Stimulated activated CD8-positive, alpha-beta memory T cell treated with anti-CD3 and anti-CD28 coated beads, Interleukin-12 subunit alpha, Interleukin-12 subunit beta, amount 100 ng/mL, for 1 hour (primary cell): ENCODE results near the gene PFN2.
A peak's percentile ranks its signal among the peaks of the same experiment; 100 is the strongest.
"Not testable (repeated sequence)": the region's sequence is repeated elsewhere in the genome, so short reads cannot be mapped to it uniquely, and the experiment has no call there.

Source experiments
- DNase-seq: peaks from one replicate; pipeline ENCODE4 v3.0.0-alpha.2; 2020; ENCODE audit warnings: low read depth

The PFN2 gene

GRCh38 chr3:149968216-149968615 is 2.5 kb downstream of the PFN2 start:
- no peak for DNase-seq

DNA sequence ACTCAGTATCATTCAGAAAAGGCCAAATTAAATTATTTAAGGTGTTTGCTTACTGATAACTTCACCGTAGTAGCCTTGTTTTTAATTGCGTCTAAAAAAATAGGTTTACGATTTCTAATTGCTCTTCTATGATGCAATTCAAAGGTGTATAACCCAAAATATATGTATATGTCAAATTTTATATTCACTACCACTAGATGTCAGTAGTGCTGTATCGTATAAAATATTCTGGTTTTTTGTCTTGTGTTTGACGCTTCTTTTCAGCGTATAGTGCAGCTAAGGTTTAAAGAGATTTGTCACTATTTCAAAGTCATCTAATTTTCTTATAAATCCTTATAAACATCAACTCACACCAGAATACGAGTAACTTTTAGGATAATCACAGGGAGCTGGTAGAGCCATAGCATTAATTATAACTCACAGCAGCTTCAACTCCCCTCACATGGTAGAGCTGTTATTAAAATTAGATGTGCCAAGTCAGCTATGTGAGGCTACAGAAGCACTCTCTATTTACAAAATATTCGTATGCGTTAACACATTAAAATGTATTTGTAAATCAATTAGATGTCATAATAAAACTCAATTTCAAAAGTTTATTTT is 3.5 kb downstream of the PFN2 start:
- no peak for DNase-seq

DNA sequence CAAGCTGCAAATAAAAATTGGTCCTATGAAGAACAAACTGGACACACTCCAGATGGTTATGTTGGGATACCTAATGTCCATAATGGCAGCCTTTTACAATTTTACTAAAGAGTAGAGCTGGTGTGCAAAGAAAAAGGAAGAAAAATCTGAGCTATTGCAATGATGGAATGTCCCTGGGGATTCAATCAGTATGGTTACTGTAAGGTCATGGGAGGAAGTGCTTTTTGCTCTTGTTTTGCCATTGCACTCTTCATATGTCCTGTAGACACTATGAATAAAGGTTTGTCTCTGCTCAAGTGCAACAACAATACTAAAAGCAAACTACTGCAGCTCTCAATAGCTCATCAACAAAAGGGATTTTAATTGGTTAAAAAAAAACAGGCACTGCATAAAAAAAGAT is 5.4 kb downstream of the PFN2 start:
- DNase-seq: no peak

DNA sequence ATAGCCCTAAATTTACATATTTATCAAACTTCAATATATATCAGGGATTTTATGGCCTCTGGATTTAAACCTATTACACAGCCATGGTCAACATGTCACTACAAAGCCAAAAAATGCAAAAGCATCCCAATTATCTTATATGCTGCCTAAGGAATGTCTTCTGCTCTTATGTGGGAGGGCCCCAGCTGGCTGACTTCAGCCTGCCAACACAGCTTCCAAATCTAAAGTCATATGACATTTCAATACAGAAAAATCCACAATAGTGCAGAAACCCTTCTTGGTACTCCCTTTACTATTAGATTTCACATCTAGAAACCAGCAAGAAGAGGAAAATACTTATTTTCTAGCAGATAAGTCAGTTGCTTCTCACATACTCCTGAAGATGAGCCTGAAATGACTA is 6.4 kb downstream of the PFN2 start:
- DNase-seq: no peak

GRCh38 chr3:149963485-149963884 is 7.2 kb downstream of the PFN2 start:
- no peak for DNase-seq

DNA sequence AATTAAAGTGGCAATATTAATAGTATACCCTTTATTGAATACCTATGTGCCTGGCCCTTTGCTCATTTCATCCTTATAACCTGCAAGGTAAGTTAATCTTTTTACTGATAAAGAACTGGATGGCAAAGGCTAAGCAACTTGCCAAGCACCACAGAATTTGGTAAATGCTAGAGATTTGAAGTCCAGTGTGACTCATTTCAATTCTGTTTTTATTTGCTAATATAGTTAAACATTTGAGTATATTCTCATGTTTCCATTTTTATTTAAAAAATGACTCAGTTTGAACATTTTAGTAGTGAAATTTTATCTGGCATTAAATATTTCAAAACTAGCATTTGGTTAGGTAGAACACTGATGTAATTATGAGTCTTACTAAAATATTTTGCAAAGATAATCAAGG is 11.3 kb downstream of the PFN2 start:
- no peak for DNase-seq

- no peak for DNase-seq
These were observed 12.4 kb downstream of the PFN2 start for GRCh38 chr3:149958171-149958796.

GRCh38 chr3:149957361-149958125 is 13.2 kb downstream of the PFN2 start:
- DNase-seq: no peak

DNA sequence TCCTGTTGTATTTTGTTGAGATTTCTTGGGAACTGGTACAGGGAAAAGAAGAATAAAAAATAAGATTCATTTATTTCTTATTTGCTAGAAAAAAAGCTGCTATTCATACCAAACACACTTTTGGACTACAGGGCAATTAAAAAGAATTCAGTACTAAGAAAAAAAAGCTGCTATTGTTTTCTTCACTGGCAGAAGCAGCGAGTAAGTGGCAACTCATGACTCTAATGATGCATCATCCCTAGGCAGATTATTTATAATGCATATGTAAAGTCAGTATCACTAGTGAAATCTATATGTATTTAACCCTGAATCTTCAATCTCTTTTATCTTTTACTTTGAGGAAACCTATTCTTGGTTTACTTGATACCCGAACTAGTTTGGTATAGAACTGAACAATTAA is 15.2 kb downstream of the PFN2 start:
- no peak for DNase-seq

GRCh38 chr3:149954812-149955211 is 15.9 kb downstream of the PFN2 start:
- no peak for DNase-seq

- no peak for DNase-seq
These were observed 21.5 kb downstream of the PFN2 start for GRCh38 chr3:149949181-149949580.

DNA sequence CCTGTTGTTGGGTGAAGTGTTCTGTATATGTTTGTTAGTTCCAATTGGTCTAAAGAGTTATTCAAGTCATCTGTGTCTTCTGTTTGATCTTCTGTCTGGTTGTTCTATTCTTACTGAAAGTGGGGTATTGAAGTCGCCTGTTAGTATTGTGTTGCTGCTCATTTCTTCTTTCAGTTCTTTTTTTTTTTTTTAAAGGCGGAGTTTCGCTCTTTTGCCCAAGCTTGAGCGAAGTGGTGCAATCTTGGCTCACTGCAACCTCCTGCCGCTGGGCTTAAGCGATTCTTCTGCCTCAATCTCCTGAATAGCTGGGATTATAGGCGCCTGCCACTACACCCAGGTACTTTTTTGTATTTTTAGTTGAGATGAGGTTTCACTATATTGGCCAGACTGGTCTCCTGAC is 23.5 kb downstream of the PFN2 start:
- no peak for DNase-seq

GRCh38 chr3:149943966-149944365 is 26.7 kb downstream of the PFN2 start:
- not testable (repeated sequence) for DNase-seq

DNA sequence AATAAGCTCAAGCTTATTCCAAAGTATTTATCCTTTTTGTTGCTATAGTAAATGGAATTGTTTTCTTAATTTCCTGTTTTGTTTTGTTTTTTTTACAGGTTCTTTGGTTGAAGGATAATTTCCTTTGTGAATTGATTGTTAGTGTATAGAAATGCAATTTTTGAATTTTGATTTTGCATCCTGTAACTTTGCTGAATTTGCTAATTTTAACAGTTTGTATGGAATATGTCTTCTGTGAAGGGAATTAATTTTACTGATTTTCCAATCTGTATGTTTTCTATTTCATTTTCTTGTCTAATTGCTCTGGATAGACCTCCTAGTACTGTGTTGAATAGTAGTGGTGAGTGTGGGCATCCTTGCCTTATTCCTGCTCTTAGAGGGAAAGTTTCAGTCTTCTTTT is 28.3 kb downstream of the PFN2 start:
- no peak for DNase-seq

- no peak for DNase-seq
These were observed 28.7 kb downstream of the PFN2 start for GRCh38 chr3:149941946-149942345.

GRCh38 chr3:149941186-149941585 is 29.5 kb downstream of the PFN2 start:
- DNase-seq: no peak

- not testable (repeated sequence) for DNase-seq
These were observed 32.2 kb downstream of the PFN2 start for GRCh38 chr3:149938392-149939055.

DNA sequence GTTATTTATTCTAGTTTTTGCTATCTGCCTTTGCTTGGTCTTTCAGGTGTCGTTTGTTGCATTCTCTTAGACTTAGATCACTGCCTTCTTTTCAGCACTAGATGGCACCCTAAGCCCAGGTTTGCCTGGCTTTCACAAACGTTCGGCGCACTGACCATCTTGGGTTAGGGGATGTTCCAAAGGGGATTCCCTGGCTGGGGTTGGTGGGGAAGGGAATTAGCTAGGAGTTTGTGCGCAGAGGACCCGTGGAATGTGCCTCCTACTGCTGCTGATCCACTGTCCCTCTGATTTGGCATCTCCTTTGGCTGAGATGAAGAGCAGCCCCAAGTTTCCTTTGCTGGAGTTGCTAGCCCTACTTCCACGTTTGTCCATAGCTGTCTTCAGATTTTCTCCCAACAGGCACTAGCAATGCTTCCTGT is 33.9 kb downstream of the PFN2 start:
- peak; percentile 15 for DNase-seq

DNA sequence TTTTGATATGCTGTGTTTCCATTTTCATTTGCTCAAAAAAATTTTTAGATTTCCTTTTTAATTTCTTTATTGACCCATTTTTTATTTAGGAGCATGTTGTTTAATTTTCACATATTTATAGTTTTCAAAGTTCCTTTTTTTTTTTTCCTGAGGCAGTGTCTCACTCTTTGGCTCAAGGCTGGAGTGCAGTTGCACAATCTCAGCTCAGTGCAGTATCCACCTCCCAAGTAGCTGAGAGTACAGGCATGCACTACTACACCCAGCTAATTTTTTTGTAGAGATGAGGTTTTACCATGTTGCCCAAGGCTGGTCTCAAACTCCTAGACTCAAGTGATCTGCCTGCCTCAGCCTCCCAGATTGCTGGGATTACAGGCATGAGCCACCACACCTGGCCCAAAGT is 36.2 kb downstream of the PFN2 start:
- no peak for DNase-seq

DNA sequence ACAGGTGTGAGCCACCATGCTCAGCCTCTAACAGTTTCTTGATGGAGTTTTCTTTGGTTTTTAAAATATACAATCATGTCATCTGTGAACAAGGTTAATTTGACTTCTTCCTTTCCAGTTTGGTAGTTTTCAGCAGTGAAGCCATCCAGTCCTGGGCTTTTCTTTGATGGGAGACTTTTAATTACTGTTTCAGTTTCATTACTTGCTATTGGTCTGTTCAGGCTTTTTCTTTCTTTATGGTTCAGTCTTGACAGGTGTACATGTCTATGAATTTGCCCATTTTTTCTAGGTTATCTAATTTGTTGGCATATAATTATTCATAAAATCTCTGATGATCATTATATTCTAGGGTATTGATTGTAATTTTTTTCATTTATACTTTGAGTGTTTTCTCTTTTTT is 36.8 kb downstream of the PFN2 start:
- no peak for DNase-seq

DNA sequence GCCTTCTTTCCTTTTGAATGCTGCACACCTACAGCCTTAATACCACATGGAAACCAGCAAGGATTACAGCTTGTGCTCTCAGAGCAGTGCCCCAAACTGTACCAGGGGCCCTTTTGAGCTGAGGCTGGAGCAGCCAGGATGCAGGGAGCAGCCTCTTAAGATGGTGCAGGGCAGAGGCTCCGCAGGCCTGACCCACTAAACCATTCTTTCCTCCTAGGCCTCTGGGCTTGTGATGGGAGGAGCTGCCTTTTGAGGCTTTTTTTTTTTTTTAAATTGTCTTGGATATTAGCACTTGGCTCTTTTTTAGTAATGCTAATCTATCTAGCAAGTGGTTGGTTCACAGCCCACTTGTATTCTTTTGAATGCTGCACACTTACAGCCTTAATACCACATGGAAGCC is 37.7 kb downstream of the PFN2 start:
- no peak for DNase-seq

GRCh38 chr3:149920119-149920518 is 50.6 kb downstream of the PFN2 start:
- DNase-seq: no peak

- DNase-seq: no peak
These were observed 51.2 kb downstream of the PFN2 start for GRCh38 chr3:149919509-149919908.
